Measurements from ENCODE around the gene SAP130.
"Not testable (repeated sequence)": the region's sequence is repeated elsewhere in the genome, so short reads cannot be mapped to it uniquely, and the experiment has no call there.

Gene SAP130

DNA sequence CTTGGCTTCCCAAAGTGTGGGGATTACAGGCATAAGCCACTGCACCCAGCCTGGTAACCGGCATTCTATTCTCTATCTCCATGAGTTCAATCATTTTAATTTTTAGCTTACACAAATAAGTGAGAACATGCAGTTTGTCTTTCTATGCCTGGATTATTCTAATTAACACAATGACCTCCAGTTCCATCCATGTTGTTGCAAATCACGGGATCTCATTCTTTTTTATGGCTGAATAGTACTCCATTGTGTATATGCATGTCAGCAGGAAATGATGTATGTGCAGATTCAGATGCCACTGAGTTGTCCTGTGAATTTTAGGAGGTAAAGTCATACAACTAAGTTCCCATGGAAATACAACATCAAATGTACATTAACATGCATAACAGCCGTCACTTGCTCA is 117.4 kb downstream of the SAP130 start:
- Histone ChIP-seq H3K36me3 (no peaks in the 10 kb centered on the region), H3K9me3 (no peaks in the 10 kb centered on the region), H3K4me3 (ENCODE audit: low read depth, low read length) (no peak overlapping the region), H3K4me1 (no peaks in the 10 kb centered on the region), H3K27me3 (no peaks in the 10 kb centered on the region)
- TF ChIP-seq, protein P1, sequence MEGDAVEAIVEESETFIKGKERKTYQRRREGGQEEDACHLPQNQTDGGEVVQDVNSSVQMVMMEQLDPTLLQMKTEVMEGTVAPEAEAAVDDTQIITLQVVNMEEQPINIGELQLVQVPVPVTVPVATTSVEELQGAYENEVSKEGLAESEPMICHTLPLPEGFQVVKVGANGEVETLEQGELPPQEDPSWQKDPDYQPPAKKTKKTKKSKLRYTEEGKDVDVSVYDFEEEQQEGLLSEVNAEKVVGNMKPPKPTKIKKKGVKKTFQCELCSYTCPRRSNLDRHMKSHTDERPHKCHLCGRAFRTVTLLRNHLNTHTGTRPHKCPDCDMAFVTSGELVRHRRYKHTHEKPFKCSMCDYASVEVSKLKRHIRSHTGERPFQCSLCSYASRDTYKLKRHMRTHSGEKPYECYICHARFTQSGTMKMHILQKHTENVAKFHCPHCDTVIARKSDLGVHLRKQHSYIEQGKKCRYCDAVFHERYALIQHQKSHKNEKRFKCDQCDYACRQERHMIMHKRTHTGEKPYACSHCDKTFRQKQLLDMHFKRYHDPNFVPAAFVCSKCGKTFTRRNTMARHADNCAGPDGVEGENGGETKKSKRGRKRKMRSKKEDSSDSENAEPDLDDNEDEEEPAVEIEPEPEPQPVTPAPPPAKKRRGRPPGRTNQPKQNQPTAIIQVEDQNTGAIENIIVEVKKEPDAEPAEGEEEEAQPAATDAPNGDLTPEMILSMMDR (IDR thresholded peaks at IDR 0.05; ENCODE audit: low read depth, low read length): no peak
- DNase-seq: no peak

DNA sequence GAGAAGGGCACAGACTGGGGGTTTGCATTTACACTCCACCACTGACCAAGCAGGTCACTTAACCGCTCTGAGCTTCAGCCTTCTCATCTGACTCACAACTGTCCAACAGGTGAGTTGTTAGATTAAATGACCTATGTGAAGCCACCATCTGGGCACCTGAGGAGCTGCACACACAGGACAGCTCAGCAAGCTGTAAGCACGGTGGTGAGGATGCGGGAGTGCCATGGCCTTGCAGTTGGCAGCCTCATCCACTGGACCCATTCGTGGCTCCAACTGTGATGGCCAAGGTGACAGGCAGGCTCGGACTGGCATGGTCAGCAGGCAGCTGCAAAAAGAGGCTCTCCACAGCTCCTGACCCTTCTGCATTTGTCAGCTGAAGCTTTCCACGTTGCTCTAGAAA is 118.8 kb downstream of the SAP130 start:
- no peaks in the 10 kb centered on the region for H3K36me3 ChIP-seq
- no peak for DNase-seq
- no peaks in the 10 kb centered on the region for H3K4me1 ChIP-seq
- H3K9me3 ChIP-seq: no peaks in the 10 kb centered on the region
- TF ChIP-seq, protein P1 (IDR thresholded peaks at IDR 0.05; ENCODE audit: low read depth, low read length): no peak
- H3K27me3 ChIP-seq: no peaks in the 10 kb centered on the region
- no peak overlapping the region for H3K4me3 ChIP-seq (ENCODE audit: low read depth, low read length)

DNA sequence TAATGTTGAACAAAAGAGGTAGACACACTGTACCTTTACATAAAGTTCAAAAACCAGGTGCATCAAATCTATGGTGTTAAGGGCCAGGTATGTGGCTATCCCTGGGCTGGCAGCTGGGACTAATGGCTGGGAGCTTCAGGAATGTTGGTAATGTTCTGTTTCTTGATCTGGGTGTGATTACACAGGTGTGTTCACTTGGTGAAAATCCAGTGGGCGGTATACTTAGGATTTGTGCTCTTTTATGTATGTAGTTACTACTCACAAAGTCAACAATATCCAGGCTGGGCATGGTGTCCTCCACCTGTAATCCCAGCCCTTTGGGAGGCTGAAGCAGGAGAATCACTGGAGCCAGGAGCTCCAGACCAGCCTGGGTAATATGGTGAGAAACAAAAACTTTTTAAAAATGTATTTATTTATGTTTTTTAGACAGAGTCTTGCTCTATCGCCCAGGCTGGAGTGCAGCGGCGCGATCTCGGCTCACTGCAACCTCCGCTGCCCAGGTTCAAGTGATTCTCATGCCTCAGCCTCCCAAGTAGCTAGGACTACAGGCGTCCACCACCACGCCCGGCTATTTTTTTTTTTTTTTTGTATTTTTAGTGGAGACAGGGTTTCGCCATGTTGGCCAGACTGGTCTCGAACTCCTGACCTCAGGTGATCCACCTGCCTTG is 120.0 kb downstream of the SAP130 start:
- H3K36me3 ChIP-seq; H3K4me3 ChIP-seq (ENCODE audit: low read depth, low read length); H3K9me3 ChIP-seq; DNase-seq; H3K4me1 ChIP-seq; H3K27me3 ChIP-seq: not testable (repeated sequence)

DNA sequence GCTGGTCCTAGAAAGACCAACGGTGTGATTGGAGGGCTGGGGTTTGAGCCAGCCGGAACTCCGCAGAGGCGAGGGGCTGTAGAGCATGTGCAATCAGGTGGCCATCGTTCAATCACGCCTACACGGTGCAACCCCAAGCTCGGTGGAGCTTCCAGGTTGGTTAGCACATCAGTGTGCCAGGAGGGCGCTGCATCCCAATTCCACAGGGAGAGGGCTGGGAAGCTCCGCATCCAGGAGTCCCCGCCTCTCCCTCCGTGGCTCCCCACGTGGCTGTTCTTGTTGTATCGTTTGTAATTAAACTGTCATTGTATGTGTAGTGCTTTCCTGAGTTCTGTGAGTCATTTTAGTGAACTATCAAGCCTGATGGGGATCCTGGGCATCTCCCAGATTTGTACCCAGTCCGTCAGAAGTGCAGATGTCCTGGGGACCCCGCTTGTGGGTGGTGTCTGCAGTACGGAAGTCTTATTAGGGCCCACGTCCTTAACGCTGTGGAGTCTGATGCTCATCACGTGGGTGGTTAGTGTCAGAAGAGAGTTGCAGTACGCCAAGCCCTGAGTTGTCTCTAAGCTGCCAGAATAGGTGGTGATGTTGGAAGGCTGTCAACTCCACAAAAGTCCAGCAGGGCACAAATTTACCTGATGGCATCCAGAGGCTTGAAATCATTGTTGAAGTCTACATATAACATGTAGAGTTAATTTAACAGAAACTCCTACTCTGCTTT is 121.5 kb downstream of the SAP130 start:
- H3K4me1 ChIP-seq: no peaks in the 10 kb centered on the region
- H3K36me3 ChIP-seq: no peaks in the 10 kb centered on the region
- H3K9me3 ChIP-seq: no peaks in the 10 kb centered on the region
- TF ChIP-seq, protein P1 (IDR thresholded peaks at IDR 0.05; ENCODE audit: low read depth, low read length): no peak
- peak overlapping the region; percentile 47 for H3K4me3 ChIP-seq (ENCODE audit: low read depth, low read length)
- H3K27me3 ChIP-seq: no peaks in the 10 kb centered on the region
- peak; percentile 18 for DNase-seq

DNA sequence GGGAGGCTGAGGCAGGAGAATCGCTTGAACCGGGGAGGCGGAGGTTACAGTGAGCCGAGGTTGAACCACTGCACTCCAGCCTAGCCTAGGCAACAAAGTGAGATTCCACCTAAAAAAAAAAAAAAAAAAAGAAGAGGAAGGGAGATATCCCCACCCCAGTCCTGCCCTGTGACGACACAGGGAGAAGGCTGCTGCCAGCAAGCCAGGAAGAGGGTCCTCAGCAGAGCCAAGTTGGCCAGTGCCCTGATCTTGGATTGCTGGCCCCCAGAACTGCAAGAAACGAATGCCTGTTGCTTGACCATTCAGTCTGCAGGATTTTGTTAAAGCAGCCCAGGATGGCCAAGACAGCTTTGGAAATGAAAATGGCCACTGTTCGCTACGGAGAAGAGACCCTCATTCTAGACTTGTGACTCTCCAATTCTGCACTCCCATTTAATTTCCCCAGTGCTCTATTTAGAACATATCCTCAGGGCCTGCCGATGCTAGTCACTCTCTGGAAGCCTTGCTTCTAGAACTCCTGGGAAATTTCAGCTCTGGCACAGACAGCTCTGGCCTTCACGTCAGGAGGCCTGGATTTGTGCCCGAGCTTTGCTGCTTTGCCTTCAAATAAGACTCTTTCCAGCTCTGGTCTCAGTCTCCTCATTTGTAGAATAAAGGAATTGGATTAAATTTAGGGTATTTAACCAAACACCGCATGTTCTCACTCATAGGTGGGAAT is 126.4 kb downstream of the SAP130 start:
- no peak for DNase-seq
- Histone ChIP-seq H3K4me3 (ENCODE audit: low read depth, low read length) (no peak overlapping the region), H3K36me3 (no peaks in the 10 kb centered on the region), H3K27me3 (no peaks in the 10 kb centered on the region), H3K9me3 (no peaks in the 10 kb centered on the region), H3K4me1 (no peaks in the 10 kb centered on the region)
- TF ChIP-seq, protein P1 (IDR thresholded peaks at IDR 0.05; ENCODE audit: low read depth, low read length): no peak

DNA sequence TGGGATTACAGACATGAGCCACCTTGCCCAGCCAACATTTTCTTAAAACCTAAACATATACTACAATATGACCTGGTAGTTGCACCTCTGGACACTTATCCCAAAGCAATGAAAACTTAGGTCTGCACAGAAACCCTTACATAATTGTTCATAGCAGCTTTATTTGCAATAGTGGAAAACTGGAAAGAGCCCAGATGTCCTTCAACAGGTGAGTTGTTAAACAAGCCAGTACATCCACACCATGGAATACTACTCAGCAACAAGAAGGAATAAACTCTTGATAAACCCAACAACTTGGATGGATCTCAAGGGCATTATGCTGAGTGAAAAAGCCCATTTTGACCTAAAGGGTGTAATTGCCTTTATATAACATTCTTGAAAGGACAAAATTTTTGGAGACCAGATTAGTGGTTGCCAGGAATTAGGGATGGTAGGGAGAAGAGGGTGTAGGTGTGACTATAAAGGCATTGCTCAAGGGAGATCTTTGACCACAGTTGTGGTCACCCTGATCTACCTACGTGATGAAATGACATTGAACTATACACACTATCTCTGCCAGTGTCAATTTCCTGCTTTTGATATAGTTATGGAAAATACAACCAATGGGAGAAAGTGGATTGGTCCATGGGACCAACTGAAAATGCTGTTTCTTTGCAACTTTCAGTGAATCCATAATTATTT is 130.2 kb downstream of the SAP130 start:
- no peaks in the 10 kb centered on the region for H3K4me1 ChIP-seq
- H3K4me3 ChIP-seq (ENCODE audit: low read depth, low read length): no peak overlapping the region
- no peaks in the 10 kb centered on the region for H3K9me3 ChIP-seq
- no peaks in the 10 kb centered on the region for H3K27me3 ChIP-seq
- DNase-seq: no peak
- no peaks in the 10 kb centered on the region for H3K36me3 ChIP-seq
- TF ChIP-seq, protein P1 (IDR thresholded peaks at IDR 0.05; ENCODE audit: low read depth, low read length): no peak
